ENCODE measurements around the gene POU6F2.

GRCh38 chr7:39056153-39056552 lies 78.4 kb downstream of the POU6F2 start:
- TF ChIP-seq YY1 (IDR thresholded peaks at IDR 0.05; ENCODE audit: extremely low read depth, insufficient replicate concordance, low read depth, low read length): no peak
- no peak for TF ChIP-seq REST (IDR thresholded peaks at IDR 0.05; ENCODE audit: low read depth)
- no peak for TF ChIP-seq CTCF (IDR thresholded peaks at IDR 0.05 in 2 of 3, conservative IDR thresholded peaks at IDR 0.05 in 1 of 3; ENCODE audit: borderline replicate concordance in 1 of 3, insufficient read depth in 1 of 3, low read depth in 2 of 3, low read length in 2 of 3)
